Hematopoietic multipotent progenitor cell treated with erythropoietin and hydrocortisone succinate and interleukin-3 and kit ligand, for 6 days (in vitro differentiated cells): ENCODE data around the gene CCDC12.

Experiments used
- DNase-seq: peaks from one replicate; pipeline ENCODE4 v3.0.0-alpha.2; 2015

The CCDC12 gene

GRCh38 chr3:46976326-46977190 is at the start of gene CCDC12:
CCDC12 (minus strand) TSS chr3:46976745; CDS start chr3:46976732, 13 bp downstream.
- peak; percentile 99 for DNase-seq

- DNase-seq: no peak
These were observed 48.4 kb upstream of the CCDC12 start for GRCh38 chr3:47024932-47025331.

- no peak for DNase-seq
These were observed 46.1 kb upstream of the CCDC12 start for GRCh38 chr3:47022641-47023071.

GRCh38 chr3:47020311-47020710 is 43.8 kb upstream of the CCDC12 start:
- no peak for DNase-seq

- no peak for DNase-seq
These were observed 42.7 kb upstream of the CCDC12 start for GRCh38 chr3:47019201-47019600.

GRCh38 chr3:47018269-47018611 is 41.7 kb upstream of the CCDC12 start:
- DNase-seq: no peak

GRCh38 chr3:47017504-47018268 is 41.1 kb upstream of the CCDC12 start:
- peak; percentile 35 for DNase-seq

- peak; percentile 70 for DNase-seq
These were observed 40.4 kb upstream of the CCDC12 start for GRCh38 chr3:47016934-47017435.

- DNase-seq: peak; percentile 50
These were observed 39.8 kb upstream of the CCDC12 start for GRCh38 chr3:47016086-47016933.

GRCh38 chr3:47015151-47015550 is 38.6 kb upstream of the CCDC12 start:
- no peak for DNase-seq

- no peak for DNase-seq
These were observed 37.5 kb upstream of the CCDC12 start for GRCh38 chr3:47014036-47014435.

GRCh38 chr3:47013231-47013630 is 36.7 kb upstream of the CCDC12 start:
- DNase-seq: no peak

- DNase-seq: no peak
These were observed 36.0 kb upstream of the CCDC12 start for GRCh38 chr3:47012342-47013230.

GRCh38 chr3:47011371-47011770 is 34.8 kb upstream of the CCDC12 start:
- no peak for DNase-seq

GRCh38 chr3:47010910-47011309 is 34.4 kb upstream of the CCDC12 start:
- no peak for DNase-seq

- peak; percentile 31 for DNase-seq
These were observed 33.7 kb upstream of the CCDC12 start for GRCh38 chr3:47010111-47010712.

GRCh38 chr3:47009225-47010110 is 32.9 kb upstream of the CCDC12 start:
- DNase-seq: peak; percentile 93

- no peak for DNase-seq
These were observed 32.3 kb upstream of the CCDC12 start for GRCh38 chr3:47008851-47009224.

- no peak for DNase-seq
These were observed 31.8 kb upstream of the CCDC12 start for GRCh38 chr3:47008234-47008796.
